ENCODE measurements around the gene FARSA.
A peak's percentile ranks its signal among the peaks of the same experiment; 100 is the strongest.
"Not testable (repeated sequence)": the region's sequence is repeated elsewhere in the genome, so short reads cannot be mapped to it uniquely, and the experiment has no call there.

The FARSA gene

DNA sequence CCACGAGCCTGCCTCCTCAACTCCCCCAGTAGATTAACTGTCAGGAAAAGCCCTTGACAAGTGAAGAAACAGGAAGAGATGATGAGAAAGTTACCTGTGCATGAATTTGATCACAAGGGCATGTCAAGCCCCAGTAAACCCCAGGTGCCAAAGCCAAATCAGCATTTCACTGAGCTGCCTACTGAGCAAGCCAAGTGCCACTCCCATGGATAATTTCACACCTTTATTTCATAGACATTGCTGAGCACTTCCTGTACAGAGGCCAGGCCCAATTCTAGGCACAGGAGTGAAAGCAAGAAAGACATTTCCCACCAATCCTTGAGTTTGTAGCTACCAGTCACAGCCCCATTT, 21.1 kb upstream of the FARSA start:
- no peak for FAIRE-seq
- DNase-seq (ENCODE audit: insufficient read length, low spot score): no peak

DNA sequence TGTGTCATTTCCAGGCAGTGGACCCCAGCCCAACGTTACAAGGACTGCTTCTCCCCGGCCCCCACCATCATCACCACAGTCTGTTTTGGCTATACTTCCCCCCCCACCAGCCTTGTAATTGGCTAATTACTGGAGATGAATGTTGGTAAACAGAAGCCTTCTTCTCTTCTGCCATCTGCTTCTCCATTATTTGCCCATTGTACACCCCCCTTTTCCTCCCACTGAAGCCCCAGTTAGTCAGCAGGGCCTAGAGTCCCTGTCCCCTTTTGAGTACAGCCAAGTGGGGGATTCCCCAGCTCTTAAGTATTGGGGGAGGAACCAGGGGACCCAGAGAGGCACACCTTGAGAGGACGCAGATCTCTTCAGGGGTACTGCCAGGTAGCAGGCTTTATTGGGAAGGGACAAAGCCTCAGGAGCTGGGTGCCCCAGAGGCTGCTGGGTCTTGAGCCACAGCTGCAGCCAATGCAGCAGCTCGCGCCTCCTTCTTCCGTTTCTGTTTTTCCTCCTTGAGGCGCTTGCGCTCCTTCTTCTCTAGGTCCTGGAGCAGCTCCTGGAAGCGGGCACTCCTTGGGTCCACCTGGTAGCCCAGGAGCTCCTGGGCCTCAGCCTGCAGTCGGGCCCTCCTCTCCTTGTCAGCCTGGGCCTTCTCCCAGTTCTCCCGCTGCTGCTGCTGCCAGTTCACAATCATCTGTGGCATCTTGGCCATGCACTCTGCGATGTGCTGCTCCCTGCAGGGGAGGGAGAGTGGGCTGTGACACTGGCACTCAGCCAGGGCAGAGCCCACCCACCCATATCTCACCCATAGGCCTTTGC, 20.5 kb upstream of the FARSA start:
- FAIRE-seq (no peak), DNase-seq (ENCODE audit: insufficient read length, low spot score) (no peak)

DNA sequence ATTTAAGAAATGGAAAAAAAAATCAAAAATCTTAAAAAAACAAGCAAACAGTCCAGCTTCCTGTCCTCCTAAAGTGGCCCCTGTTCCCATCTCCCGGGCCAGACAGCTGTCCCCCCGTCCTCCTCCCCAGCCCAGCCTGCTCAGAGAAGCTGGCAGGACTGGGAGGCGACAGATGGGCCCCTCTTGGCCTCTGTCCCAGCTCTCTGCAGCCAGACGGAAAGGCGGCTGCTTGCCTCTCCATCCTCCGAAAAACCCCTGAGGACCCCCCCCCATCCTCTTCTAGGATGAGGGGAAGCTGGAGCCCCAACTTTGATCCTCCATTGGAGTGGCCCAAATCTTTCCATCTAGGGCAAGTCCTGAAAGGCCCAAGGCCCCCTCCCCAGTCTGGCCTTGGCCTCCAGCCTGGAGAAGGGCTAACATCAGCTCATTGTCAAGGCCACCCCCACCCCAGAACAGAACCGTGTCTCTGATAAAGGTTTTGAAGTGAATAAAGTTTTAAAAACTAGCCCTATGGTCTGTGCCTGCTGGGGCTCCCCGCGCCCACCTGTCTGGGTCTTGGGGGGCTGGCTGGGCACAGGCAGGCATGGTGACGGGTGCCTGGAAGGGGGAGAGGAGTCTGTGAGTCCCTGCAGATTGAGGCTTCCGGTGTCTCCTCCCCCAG, 19.8 kb upstream of the FARSA start:
- FAIRE-seq: no peak

DNA sequence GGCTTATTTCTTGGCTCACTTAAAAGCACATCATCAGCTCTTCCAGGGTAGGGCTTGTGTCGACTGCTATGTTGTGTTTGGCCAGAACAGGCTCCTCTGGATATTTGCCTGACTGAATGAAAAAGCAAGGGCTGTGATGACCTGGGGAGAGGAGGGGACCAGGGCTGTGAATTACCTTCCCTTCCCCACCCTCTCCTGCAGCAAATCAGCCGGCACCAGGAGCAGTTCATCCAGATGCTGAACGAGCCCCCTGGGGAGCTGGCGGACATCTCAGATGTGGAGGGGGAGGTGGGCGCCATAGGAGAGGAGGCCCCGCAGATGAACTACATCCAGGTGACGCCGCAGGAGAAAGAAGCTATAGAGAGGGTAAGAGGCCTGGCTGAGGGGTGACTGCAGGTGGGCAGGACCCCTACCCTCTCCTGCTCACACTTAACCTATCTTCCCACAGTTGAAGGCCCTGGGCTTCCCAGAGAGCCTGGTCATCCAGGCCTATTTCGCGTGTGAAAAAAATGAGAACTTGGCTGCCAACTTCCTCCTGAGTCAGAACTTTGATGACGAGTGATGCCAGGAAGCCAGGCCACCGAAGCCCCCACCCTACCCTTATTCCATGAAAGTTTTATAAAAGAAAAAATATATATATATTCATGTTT, 19.1 kb upstream of the FARSA start:
- FAIRE-seq (no peak), DNase-seq (ENCODE audit: insufficient read length, low spot score) (no peak)

More for the DNA sequence above, 19.8 kb upstream of the FARSA start:
- no peak for DNase-seq (ENCODE audit: insufficient read length, low spot score)

DNA sequence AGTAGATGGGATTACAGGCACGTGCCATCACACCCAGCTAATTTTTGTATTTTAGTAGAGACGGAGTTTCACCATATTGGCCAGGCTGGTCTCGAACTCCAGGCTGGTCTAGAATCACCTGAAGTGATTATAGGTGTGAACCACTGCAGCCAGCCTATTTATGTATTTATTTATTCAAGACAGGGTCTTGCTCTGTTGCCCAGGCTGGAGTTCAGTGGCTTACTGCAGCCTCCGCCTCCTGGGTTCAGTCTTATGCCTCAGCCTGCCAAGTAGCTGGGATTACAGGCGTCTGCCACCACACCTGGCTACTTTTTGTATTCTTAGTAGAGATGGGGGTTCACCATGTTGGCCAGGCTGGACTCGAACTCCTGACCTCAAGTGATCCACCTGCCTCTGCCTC, 18.5 kb upstream of the FARSA start:
- not testable (repeated sequence) for FAIRE-seq; DNase-seq (ENCODE audit: insufficient read length, low spot score)

DNA sequence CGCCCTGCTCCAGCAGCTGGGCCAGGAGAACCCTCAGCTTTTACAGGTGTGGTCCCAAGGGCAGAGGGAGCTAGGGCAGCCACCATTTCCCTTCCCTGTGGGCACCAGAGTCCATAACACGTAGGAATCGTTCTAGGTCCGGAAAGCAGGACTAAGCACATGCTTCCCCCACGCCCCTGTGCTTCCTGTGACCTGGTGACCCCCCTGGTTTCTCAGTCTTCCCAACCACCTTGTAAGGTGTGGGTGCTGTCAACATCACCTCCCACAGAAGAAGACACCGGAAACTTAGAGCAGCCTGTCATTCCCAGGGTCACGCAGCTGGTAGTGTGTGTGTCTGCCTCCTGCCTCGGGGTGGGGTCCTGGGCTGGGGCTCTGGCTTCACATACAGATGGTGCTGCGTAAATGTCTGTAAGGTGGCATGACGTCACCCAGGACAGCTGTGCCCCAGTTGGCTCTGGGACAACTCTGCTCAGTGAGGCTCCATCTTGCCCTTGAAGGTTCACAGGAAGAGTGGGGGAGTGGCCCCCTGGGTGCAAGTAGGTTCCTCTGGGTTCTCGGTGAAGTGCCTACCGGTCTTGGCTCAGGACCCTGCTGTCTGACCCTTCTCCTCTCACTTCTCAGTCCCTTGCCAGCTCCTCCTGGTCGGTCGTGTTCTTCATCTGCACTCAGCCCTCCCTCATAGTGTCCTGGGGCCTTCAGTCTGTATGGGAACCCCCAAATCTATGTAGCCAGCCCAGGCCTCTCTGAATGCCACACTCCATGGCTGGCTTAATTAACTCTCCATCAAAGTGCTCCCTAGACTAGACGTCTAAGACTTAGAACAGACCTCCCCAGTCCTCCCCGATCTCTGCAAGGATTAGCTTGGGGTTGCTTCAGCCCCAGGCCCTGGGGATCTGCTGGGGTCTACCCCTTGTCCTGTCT, 16.1 kb upstream of the FARSA start:
- DNase-seq (ENCODE audit: insufficient read length, low spot score) (no peak), FAIRE-seq (no peak)

DNA sequence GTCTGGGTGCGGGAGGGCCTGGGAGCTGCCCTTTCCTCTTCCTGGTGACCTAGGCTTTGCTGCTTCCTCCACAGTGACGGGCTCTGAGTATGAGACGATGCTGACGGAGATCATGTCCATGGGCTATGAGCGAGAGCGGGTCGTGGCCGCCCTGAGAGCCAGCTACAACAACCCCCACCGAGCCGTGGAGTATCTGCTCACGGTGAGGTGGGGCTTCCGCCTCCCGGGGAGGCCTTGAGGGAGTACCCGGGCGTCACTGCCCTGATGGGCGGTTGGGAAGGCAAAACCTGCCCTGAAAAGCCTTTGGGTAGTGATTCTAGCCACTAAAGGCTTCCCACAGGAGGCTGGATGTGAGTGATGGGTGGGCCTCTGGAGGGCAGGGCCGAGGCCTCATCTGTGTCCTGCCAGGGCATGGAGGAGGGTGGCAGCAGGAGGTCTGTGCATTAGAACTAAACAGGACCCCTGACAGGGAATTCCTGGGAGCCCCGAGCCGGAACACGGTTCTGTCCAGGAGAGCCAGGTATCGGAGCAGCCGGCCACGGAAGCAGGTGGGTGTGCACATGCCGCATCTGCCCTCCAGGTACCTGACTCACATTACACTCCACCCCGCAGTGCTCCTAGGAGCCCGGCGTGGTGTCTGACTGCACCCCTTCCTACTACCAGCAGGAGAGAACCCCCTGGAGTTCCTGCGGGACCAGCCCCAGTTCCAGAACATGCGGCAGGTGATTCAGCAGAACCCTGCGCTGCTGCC, 15.3 kb upstream of the FARSA start:
- FAIRE-seq (no peak), DNase-seq (ENCODE audit: insufficient read length, low spot score) (no peak)

DNA sequence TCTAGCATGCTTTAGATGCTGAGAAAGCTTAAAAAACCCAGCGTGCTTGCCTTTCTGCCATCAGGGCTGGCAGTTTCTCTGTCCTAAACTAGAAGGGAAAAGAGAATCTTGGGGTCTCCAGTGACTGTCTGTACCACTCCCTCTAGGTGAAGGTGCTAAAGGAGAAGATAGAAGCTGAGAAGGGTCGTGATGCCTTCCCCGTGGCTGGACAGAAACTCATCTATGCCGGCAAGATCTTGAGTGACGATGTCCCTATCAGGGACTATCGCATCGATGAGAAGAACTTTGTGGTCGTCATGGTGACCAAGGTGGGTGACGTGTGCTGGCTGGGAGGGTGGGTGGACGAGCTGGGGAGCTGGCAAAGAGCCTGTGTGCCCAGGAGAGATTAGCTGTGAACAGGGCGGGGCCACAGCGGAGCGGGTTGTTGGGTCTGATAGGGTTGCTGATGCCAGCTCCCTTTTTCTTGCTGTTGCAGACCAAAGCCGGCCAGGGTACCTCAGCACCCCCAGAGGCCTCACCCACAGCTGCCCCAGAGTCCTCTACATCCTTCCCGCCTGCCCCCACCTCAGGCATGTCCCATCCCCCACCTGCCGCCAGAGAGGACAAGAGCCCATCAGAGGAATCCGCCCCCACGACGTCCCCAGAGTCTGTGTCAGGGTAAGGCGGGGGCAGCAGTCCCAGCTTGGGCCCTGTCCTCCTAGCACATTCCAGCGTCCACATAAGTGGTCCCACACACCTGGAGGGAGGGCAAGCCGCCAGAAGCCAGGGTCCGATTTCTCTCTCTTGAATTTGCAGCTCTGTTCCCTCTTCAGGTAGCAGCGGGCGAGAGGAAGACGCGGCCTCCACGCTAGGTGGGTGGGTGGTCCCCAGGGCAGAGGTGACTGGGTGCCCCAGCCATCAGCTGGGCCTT, 14.4 kb upstream of the FARSA start:
- FAIRE-seq (peak; percentile 8), DNase-seq (ENCODE audit: insufficient read length, low spot score) (no peak)

DNA sequence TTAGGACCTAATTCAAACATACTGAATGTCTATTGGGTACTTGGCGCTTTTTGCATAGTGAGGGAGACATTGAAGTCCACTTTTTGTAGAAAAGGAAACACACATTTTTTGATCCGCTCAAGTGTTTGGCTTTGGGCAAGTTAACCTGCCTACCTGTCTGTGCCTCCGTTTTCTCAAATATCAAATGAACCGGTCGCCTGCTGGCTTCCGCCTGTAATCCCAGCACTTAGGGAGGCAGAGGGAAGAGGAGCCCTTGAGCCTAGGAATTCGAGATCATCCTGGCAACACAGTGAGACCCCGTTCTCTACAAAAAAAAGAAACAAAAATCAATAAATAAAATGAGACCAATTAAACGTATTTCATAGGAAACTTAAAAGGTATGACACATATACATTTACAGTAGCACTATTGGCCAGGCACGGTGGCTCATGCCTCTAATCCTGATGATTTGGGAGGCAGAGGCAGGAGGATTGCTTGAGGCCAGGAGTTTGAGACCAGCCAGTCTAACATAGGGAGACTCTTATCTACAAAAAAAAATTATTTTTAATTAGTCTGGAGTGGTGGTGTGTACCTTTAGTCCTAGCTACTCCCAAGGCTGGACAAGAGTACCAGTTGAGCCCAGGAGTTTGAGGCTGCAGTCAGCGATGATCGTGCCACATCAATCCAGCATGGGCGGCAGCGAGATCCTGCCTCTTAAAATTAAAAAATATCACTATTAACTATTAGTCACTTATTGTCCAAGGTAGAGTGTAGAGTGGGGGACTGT, 13.4 kb upstream of the FARSA start:
- FAIRE-seq (no peak), DNase-seq (ENCODE audit: insufficient read length, low spot score) (no peak)

DNA sequence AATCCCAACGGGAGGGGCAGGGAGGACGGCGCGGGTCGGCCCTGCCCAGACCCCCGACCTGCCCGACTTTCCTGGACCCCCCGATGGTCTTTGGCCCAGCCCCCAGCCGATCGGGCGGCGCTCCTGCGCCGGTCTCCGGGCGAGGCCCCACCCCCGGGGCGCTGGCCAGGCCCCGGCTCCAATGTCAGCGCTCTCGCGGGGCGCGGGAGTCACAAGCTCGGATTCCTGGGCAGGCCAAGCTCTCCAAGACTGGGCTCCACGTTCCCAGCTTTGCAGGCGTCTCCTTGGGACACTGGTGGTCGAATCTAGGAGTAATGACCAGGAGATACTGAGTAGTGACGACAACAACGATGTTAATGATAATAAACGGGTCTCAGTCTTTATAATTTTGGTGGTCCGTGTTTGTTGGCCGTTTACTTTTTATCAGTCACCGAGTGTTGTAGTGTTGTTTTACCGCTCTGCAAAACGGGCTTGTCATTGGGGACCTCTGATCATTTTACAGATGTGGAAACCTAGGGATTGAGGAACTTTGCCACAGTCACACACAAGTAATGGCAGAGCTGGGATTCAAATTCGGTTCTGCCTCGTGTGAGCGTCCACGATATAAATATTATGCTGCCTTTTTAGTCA, 12.7 kb upstream of the FARSA start:
- DNase-seq (ENCODE audit: insufficient read length, low spot score): peak; percentile 40
- peak; percentile 68 for FAIRE-seq

DNA sequence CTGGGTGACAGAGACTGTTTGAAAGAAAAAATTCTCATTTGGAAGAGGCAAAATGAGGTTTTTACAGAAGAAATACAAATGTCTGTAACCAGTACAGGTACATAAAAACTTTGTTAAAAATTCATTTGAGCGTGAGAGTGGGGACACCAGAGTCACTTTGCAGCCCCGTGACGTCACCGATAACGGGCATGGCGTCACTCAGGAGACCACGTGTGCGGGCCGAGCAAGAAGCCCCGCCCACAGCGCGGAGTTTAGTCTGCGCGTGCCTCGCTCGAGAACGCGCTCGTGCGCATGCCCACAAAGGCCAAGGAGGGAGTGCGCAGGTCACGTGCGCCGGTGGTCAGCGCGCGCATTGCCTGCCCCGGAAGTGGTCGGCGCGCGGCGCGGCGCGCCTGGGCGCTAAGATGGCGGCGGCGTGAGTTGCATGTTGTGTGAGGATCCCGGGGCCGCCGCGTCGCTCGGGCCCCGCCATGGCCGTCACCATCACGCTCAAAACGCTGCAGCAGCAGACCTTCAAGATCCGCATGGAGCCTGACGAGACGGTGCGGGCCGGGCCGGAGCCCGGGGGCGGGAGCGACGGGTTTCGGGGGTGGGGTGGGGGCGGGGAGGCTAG, 12.1 kb upstream of the FARSA start, which contains the start of gene RAD23A:
Gene RAD23A (plus strand): TSS at position 384 of the 613 bp plus-strand sequence. CDS start 87 bp downstream, at position 471.
- FAIRE-seq: peak; percentile 99
- peak; percentile 84 for DNase-seq (ENCODE audit: insufficient read length, low spot score)

DNA sequence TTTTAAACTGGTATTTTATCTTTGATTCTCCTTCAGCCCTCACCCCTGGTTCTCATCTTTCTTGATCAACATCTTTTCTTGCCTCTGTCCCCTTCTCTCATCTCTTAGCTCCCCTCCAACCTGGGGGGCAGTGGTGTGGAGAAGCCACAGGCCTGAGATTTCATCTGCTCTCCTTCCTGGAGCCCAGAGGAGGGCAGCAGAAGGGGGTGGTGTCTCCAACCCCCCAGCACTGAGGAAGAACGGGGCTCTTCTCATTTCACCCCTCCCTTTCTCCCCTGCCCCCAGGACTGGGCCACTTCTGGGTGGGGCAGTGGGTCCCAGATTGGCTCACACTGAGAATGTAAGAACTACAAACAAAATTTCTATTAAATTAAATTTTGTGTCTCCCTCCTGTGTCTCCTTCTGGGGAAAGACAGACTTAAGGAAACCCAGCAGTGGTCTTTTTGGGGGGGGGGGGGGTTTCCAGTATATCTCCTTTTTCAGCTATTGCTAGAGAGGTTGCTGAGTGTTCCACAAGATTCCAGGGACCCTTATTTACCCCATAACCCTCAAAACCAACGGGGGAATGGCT, 10.7 kb upstream of the FARSA start:
- FAIRE-seq: no peak
- DNase-seq (ENCODE audit: insufficient read length, low spot score): no peak

DNA sequence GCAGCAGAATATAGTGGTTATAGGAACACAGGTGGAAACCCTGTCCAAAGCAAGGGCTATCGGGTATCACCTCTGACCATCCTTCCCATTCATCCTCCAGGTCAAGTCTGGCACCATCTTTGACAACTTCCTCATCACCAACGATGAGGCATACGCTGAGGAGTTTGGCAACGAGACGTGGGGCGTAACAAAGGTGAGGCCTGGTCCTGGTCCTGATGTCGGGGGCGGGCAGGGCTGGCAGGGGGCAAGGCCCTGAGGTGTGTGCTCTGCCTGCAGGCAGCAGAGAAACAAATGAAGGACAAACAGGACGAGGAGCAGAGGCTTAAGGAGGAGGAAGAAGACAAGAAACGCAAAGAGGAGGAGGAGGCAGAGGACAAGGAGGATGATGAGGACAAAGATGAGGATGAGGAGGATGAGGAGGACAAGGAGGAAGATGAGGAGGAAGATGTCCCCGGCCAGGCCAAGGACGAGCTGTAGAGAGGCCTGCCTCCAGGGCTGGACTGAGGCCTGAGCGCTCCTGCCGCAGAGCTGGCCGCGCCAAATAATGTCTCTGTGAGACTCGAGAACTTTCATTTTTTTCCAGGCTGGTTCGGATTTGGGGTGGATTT, 10.0 kb upstream of the FARSA start:
- FAIRE-seq (no peak), DNase-seq (ENCODE audit: insufficient read length, low spot score) (no peak)

DNA sequence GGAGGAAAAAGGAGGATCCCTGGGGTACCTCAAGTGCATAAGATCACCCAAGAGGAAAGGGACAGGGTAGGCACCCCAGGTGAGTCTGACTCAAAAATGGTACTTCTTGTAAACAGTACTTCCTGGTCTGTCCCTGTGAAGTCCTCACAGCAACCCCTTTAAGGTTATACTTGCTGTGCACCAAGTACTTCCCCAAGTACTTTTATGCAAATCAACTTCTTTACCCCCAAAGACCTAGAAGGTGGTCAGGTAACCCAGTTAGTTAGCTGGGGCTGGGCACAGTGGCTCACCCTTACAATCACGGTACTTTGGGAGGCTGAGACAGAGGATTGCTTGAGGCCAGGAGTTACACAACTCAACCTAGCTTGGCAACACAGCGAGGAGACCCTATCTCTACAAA, 7.4 kb upstream of the FARSA start:
- DNase-seq (ENCODE audit: insufficient read length, low spot score) (no peak), FAIRE-seq (no peak)

DNA sequence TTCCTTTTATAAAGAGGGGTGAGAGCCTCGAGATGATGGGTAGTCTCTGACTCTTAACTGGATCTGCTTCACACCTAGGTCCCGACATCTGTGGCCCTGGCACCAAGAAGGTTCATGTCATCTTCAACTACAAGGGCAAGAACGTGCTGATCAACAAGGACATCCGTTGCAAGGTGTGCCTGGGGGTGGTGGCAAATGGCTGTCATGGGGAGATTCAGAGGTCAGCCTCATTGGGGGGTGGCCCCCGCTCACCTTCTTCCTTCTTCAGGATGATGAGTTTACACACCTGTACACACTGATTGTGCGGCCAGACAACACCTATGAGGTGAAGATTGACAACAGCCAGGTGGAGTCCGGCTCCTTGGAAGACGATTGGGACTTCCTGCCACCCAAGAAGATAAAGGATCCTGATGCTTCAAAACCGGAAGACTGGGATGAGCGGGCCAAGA, 6.5 kb upstream of the FARSA start:
- FAIRE-seq: no peak
- DNase-seq (ENCODE audit: insufficient read length, low spot score): no peak

DNA sequence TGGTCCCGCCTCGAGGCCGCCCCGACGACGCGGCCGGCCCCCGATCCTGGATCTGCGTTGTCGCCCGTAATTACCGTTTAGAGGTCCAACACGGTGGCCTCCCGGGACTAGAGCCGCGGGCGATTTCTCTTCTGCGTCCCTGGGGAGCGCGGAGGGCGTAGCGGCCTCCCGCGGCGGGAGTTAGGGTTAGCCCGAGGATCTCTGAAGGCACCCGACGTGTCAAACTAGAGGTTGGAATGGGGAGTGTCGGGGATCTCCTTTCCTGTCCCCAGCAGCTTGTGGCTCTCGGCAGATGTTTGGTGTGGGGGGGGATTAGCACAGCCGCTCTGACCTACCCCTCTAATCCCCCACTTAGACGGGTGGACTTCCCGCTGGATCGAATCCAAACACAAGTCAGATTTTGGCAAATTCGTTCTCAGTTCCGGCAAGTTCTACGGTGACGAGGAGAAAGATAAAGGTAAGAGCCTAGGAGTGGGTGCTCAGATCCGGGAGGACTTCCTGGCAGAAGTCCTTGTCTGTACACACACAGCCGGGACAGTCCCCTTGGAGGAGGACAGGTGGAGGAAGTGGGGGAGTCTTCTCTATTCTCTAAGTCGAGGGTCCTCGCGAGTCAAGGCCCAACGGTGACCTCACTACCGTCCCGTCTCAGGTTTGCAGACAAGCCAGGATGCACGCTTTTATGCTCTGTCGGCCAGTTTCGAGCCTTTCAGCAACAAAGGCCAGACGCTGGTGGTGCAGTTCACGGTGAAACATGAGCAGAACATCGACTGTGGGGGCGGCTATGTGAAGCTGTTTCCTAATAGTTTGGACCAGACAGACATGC, 5.5 kb upstream of the FARSA start:
- peak; percentile 76 for FAIRE-seq
- no peak for DNase-seq (ENCODE audit: insufficient read length, low spot score)

Measured in GM19239 (cell line).